ENCODE results near the gene DNAH17. TPM values are rescaled to one million over a fixed set of nuclear protein-coding genes. Genes with fewer than 3 reads are reported as not detected.

DNAH17 gene
- polyA plus RNA-seq, 3 donors = 0.01 to 0.51 (median 0.11) TPM

DNA sequence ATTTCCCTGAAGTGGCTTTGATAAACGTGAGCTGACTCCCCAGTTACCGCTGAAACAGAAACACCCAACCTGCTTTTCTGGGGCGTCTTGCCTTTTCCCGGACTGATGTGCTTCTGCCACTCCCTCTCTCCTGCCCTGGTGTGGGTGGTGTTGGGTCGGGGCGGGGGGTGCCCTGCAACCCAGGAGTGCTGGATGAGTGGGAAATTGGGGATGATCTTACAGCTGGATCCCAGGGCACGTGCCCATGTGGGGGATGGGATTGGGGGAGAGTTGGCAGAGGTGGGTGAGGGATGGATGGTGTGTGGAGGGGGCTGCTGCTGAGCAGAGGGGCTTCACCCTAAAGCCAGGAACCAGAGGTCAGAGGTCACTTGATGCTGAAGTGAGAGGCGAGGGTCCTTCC is 170.3 kb downstream of the DNAH17 start:
- H3K36me3 ChIP-seq (replicated peaks in 1 of 2; ENCODE audit: control insufficient read depth in 1 of 2, insufficient read depth in 2 of 2, low read length in 2 of 2) = peaks cover 69 to 85% of the 10 kb centered on the region in 2 donors
- Mint-ChIP-seq H3K27me3 (ENCODE audit: low read depth in 3 of 3) (peaks cover 0 to 2% (median 0%) of the 10 kb centered on the region in 3 donors), H3K4me1 (peaks cover 29% of the 10 kb centered on the region), H3K9me3 (peaks cover 0 to 2% (median 0%) of the 10 kb centered on the region in 7 donors), H3K4me3 (no peak overlapping the region), H3K27ac (peak overlapping the region in 6 of 7 donors; percentile 13 to 71 (median 62)), H3K36me3 (peaks cover 80 to 94% of the 10 kb centered on the region in 2 donors)
- intact Hi-C loops (cut with micrococcal nuclease) = loop anchor here in 1 of 2 donors (5.0 kb wide), 1 partner anchor 45 kb away; the partner anchor contains the start of gene SOCS3
- no peaks in the 10 kb centered on the region for H3K27me3 ChIP-seq (ENCODE audit: control insufficient read depth in 2 of 2, insufficient read depth in 2 of 2, low read length in 2 of 2)
- no peak overlapping the region for H3K9ac ChIP-seq (ENCODE audit: insufficient read depth, low read length, poor library complexity, severe bottlenecking)
- H3K4me2 ChIP-seq (replicated peaks; ENCODE audit: extremely low read depth, low read length, poor library complexity, severe bottlenecking) = no peak overlapping the region
- H3K27ac ChIP-seq (ENCODE audit: low read depth in 1 of 2, low read length in 2 of 2) = peak overlapping the region in 1 of 2 donors; percentile 58
- peaks cover 7 to 10% of the 10 kb centered on the region in 2 donors for H3K4me1 ChIP-seq (ENCODE audit: control insufficient read depth in 1 of 2, insufficient read depth in 2 of 2, low read length in 2 of 2)
- H2AFZ ChIP-seq (ENCODE audit: insufficient read depth, low read depth, low read length, poor library complexity, severe bottlenecking) = no peak overlapping the region
- DNase-seq = no peak
- no peaks in the 10 kb centered on the region for H3K9me3 ChIP-seq (replicated peaks in 1 of 2; ENCODE audit: control insufficient read depth in 1 of 2, insufficient read depth in 1 of 2, low read length in 2 of 2)
- H3K4me3 ChIP-seq (replicated peaks in 1 of 3; ENCODE audit: low read depth in 2 of 3, low read length in 3 of 3) = no peak overlapping the region
- WGBS (ENCODE audit: insufficient coverage) = 86% methylated on average over 3 of the region's 8 CpGs
- H3K79me2 ChIP-seq (ENCODE audit: insufficient read depth, low read length) = peaks cover 94% of the 10 kb centered on the region
- TF ChIP-seq, protein P1, sequence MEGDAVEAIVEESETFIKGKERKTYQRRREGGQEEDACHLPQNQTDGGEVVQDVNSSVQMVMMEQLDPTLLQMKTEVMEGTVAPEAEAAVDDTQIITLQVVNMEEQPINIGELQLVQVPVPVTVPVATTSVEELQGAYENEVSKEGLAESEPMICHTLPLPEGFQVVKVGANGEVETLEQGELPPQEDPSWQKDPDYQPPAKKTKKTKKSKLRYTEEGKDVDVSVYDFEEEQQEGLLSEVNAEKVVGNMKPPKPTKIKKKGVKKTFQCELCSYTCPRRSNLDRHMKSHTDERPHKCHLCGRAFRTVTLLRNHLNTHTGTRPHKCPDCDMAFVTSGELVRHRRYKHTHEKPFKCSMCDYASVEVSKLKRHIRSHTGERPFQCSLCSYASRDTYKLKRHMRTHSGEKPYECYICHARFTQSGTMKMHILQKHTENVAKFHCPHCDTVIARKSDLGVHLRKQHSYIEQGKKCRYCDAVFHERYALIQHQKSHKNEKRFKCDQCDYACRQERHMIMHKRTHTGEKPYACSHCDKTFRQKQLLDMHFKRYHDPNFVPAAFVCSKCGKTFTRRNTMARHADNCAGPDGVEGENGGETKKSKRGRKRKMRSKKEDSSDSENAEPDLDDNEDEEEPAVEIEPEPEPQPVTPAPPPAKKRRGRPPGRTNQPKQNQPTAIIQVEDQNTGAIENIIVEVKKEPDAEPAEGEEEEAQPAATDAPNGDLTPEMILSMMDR (IDR thresholded peaks at IDR 0.05) = no peak
- H4K20me1 ChIP-seq (ENCODE audit: insufficient read depth, low read length) = peaks cover 63% of the 10 kb centered on the region

DNA sequence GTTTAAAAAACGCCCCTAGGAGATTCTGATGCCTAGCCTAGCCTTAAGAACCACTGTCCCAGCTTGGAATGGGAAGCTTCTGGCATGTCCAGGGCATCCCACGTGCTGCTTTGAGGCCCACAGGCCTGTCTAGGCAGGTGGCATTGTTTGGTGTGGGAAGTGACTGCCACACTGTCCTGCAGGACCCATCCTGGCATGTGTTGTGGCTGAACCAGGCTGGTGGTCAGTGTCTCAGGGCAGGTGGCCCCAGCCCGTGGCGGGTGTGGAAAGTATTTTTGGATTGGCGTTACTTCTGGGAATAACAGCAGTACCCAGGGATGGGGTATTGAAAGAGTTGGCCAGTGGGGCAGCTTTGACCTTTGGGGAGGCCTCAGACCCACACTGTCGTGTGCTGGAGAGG is 170.8 kb downstream of the DNAH17 start:
- peaks cover 68% of the 10 kb centered on the region for H4K20me1 ChIP-seq (ENCODE audit: insufficient read depth, low read length)
- H3K4me2 ChIP-seq (replicated peaks; ENCODE audit: extremely low read depth, low read length, poor library complexity, severe bottlenecking) = no peak overlapping the region
- no peak overlapping the region for H2AFZ ChIP-seq (ENCODE audit: insufficient read depth, low read depth, low read length, poor library complexity, severe bottlenecking)
- H3K27ac Mint-ChIP-seq = peak overlapping the region in 6 of 7 donors; percentile 13 to 71 (median 62)
- peaks cover 0 to 2% (median 0%) of the 10 kb centered on the region in 7 donors for H3K9me3 Mint-ChIP-seq
- peaks cover 30% of the 10 kb centered on the region for H3K4me1 Mint-ChIP-seq
- no peak for DNase-seq
- 95% methylated on average over 5 of the region's 6 CpGs for WGBS (ENCODE audit: insufficient coverage)
- no peak overlapping the region for H3K4me3 ChIP-seq (replicated peaks in 1 of 3; ENCODE audit: low read depth in 2 of 3, low read length in 3 of 3)
- no peaks in the 10 kb centered on the region for H3K27me3 ChIP-seq (ENCODE audit: control insufficient read depth in 2 of 2, insufficient read depth in 2 of 2, low read length in 2 of 2)
- H3K79me2 ChIP-seq (ENCODE audit: insufficient read depth, low read length) = peaks cover 89% of the 10 kb centered on the region
- H3K36me3 ChIP-seq (replicated peaks in 1 of 2; ENCODE audit: control insufficient read depth in 1 of 2, insufficient read depth in 2 of 2, low read length in 2 of 2) = peaks cover 72 to 90% of the 10 kb centered on the region in 2 donors
- no peak overlapping the region for H3K9ac ChIP-seq (ENCODE audit: insufficient read depth, low read length, poor library complexity, severe bottlenecking)
- H3K27ac ChIP-seq (ENCODE audit: low read depth in 1 of 2, low read length in 2 of 2) = peak overlapping the region in 1 of 2 donors; percentile 58
- H3K9me3 ChIP-seq (replicated peaks in 1 of 2; ENCODE audit: control insufficient read depth in 1 of 2, insufficient read depth in 1 of 2, low read length in 2 of 2) = no peaks in the 10 kb centered on the region
- H3K27me3 Mint-ChIP-seq (ENCODE audit: low read depth in 3 of 3) = peaks cover 0 to 2% (median 0%) of the 10 kb centered on the region in 3 donors
- H3K4me1 ChIP-seq (ENCODE audit: control insufficient read depth in 1 of 2, insufficient read depth in 2 of 2, low read length in 2 of 2) = peaks cover 5 to 10% of the 10 kb centered on the region in 2 donors
- TF ChIP-seq, protein P1 (IDR thresholded peaks at IDR 0.05) = no peak
- intact Hi-C loops (cut with micrococcal nuclease) = loop anchor here in 1 of 2 donors (5.0 kb wide), 1 partner anchor 44 kb away; the partner anchor contains the start of gene SOCS3
- H3K4me3 Mint-ChIP-seq = peak overlapping the region in 1 of 2 donors; percentile 24
- peaks cover 82 to 94% of the 10 kb centered on the region in 2 donors for H3K36me3 Mint-ChIP-seq

All from CD14-positive monocyte (primary cell).